Measurements from ENCODE around the gene NDUFS7. TPM values are rescaled to one million over a fixed set of nuclear protein-coding genes. Genes with fewer than 3 reads are reported as not detected.

NDUFS7 gene
- total RNA-seq, 1 donor = 21.1 TPM

DNA sequence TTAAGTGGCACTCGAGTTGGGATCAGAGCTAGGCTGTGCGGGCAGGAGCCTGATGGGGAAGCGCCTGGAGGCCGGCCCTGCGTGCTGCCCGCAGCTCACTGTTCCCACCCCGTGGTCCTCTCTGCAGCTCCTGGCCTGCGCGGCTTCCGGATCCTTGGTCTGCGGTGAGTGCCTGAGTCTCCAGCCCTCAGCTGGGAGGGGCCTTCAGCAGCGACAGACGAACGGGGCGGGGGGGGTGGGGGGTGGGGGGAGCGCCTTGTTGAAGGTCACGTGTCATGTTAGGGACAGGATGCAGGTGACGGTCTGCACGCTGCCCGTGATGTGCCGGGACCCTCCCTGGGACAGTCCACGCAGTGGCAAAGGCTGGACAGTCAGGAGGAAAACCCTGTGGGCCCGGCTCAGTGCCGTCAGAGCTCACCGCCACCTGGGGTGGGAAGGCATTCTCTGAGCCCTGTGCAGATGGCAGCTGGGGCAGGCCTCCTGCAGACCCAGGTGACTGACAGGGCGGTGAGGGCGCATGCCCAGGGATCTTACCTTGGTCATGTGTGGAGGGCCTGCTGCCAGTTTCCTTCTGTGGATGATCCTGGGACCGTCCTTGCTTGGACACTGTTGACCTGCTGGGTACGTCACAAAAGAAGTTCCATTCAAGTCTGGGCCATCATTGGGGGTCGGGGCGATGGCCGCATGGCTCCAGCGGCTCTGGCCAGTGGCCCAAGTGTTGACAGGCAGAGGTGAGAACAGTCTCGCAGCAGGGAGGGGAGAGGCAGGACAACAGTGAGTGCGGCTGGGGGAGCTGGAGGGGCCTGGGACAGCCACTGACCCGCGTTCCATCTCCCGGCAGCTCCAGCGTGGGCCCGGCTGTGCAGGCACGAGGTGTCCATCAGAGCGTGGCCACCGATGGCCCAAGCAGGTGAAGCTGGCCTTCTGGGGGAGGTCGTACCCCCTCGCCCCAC lies 4.3 kb downstream of the NDUFS7 start:
- no peaks in the 10 kb centered on the region for H3K27me3 ChIP-seq (ENCODE audit: insufficient read depth, low read length)
- no peaks in the 10 kb centered on the region for H3K9me3 ChIP-seq (ENCODE audit: low read depth, low read length)
- H3K4me1 ChIP-seq (ENCODE audit: insufficient read depth, low read length) = peaks cover 13% of the 10 kb centered on the region
- H3K4me3 ChIP-seq (ENCODE audit: low read length) = no peak overlapping the region

DNA sequence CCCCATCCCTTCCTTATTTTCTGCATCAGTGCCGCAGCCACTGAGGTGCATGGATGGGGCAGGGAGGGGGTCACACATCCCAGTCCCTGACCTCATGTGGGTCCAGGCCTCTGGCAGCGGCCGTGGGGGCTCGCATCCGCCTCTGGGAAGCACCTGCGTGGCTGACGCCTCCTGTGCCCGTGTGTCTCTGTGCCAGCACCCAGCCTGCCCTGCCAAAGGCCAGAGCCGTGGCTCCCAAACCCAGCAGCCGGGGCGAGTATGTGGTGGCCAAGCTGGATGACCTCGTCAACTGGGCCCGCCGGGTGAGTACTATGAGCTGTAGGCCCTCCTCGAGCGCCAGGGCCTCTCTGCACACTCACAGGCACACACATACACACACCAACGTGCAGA lies 4.9 kb downstream of the NDUFS7 start:
- Histone ChIP-seq H3K4me3 (ENCODE audit: low read length) (no peak overlapping the region), H3K9me3 (ENCODE audit: low read depth, low read length) (no peaks in the 10 kb centered on the region), H3K4me1 (ENCODE audit: insufficient read depth, low read length) (peaks cover 13% of the 10 kb centered on the region), H3K27me3 (ENCODE audit: insufficient read depth, low read length) (no peaks in the 10 kb centered on the region)

DNA sequence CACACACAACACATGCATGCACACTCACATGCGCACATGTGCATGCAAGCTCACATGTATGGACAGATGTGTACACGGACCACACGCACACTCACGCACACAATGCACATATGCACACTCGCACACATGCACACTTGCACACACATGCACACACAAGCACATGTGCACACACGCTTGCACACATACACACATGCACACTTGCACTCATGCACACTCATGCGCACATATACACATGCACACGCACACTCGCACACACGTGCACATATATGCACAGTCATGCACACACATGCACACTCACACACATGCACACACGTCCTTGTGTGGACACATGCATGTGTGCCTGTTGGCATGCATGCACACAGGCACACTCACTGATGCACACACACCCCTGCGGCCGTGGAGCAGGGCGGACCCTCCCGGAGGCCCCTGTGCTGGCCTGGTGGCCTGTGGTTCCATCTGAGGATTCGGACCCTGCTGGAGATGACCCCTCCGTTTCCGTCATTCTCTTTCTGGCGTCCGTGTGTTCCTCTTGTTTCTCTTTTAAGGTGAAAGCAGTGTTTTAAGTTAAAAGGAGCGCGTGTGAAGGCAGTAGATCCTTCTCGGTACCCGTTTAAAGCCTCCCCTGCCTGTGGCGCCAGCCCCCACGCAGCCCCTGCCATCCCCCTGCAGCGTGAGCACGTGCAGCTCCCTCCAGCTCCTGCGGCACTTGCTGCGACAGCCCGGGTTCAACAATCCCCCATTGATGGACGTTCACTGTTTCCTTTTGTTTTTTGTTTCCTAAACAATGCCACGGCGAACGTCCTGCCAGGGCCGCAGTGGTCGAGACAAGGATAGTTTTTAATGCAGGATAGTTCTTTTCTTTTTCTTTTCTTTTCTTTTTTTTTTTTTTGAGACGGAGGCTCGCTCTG lies 5.6 kb downstream of the NDUFS7 start:
- no peaks in the 10 kb centered on the region for H3K9me3 ChIP-seq (ENCODE audit: low read depth, low read length)
- H3K27me3 ChIP-seq (ENCODE audit: insufficient read depth, low read length) = no peaks in the 10 kb centered on the region
- no peak overlapping the region for H3K4me3 ChIP-seq (ENCODE audit: low read length)
- H3K4me1 ChIP-seq (ENCODE audit: insufficient read depth, low read length) = peaks cover 9% of the 10 kb centered on the region

DNA sequence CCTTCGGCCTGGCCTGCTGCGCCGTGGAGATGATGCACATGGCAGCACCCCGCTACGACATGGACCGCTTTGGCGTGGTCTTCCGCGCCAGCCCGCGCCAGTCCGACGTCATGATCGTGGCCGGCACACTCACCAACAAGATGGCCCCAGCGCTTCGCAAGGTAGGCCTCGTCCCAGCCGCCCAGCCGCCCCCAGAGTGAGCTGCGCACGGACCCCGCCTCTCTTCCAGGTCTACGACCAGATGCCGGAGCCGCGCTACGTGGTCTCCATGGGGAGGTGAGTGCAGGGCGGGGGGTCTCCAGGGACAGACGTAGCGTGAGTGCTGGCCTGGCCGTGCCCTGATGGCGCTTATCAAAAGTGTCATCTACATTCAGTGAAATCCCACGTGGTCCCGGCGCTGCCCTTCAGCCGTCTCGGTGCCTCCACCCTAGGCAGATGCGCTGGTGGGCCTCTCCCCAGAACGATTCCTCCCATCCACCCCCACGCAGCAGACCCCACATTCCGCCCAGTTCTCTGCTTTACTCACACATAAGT lies 7.2 kb downstream of the NDUFS7 start:
- Histone ChIP-seq H3K9me3 (ENCODE audit: low read depth, low read length) (no peaks in the 10 kb centered on the region), H3K4me3 (ENCODE audit: low read length) (no peak overlapping the region), H3K4me1 (ENCODE audit: insufficient read depth, low read length) (no peaks in the 10 kb centered on the region), H3K27me3 (ENCODE audit: insufficient read depth, low read length) (no peaks in the 10 kb centered on the region)

DNA sequence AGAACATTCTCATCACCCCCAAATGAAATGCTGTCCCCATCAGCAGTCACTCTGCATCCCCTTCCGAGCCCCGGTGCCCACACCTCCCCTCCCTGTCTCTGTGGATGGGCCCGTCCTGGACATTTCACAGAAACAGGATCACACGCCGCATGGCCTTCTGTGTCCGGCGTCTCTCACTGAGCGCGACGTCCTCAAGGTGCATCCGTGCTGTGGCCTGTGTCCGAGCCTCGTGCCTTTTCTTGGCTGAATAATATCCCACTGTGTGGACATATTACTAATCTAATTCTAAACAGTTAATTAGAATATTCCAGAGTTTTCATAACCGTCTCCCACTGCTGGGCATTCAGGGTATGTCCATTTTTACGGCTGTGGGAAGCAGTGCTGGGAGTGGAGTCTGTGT lies 8.7 kb downstream of the NDUFS7 start:
- Histone ChIP-seq H3K9me3 (ENCODE audit: low read depth, low read length) (no peaks in the 10 kb centered on the region), H3K27me3 (ENCODE audit: insufficient read depth, low read length) (no peaks in the 10 kb centered on the region), H3K4me1 (ENCODE audit: insufficient read depth, low read length) (no peaks in the 10 kb centered on the region), H3K4me3 (ENCODE audit: low read length) (no peak overlapping the region)

DNA sequence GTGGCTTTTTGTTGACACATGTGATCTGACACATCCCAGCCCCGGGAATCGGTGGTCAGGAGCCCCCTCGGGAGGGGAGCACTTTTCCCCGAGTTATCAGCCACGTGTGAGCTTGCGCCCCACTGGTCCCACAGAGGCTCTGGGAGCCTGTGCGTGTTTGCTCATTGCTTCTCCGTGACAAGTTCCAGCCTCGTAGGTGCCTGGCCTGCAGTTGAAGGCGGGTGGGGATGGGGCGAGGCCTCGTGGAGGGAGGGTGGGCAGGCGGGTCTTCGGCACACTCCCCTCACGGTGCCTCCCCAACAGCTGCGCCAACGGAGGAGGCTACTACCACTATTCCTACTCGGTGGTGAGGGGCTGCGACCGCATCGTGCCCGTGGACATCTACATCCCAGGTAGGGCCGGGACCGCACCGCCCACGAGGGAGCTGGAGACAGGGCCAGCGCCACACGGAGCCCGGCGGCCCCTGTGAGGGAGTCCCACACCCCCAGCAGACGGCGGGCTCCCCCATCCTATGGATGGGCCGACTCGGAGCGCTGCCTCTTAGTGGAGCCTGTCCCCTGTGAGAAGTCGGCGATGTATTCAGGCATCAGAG lies 9.3 kb downstream of the NDUFS7 start:
- Histone ChIP-seq H3K4me1 (ENCODE audit: insufficient read depth, low read length) (no peaks in the 10 kb centered on the region), H3K9me3 (ENCODE audit: low read depth, low read length) (no peaks in the 10 kb centered on the region), H3K27me3 (ENCODE audit: insufficient read depth, low read length) (no peaks in the 10 kb centered on the region), H3K4me3 (ENCODE audit: low read length) (no peak overlapping the region)

- Histone ChIP-seq H3K4me1 (ENCODE audit: insufficient read depth, low read length) (no peaks in the 10 kb centered on the region), H3K9me3 (ENCODE audit: low read depth, low read length) (no peaks in the 10 kb centered on the region), H3K4me3 (ENCODE audit: low read length) (no peak overlapping the region), H3K27me3 (ENCODE audit: insufficient read depth, low read length) (no peaks in the 10 kb centered on the region)
Observed at GRCh38 chr19:1393841-1394240, 10.1 kb downstream of the NDUFS7 start.

- H3K4me1 ChIP-seq (ENCODE audit: insufficient read depth, low read length) = no peaks in the 10 kb centered on the region
- H3K9me3 ChIP-seq (ENCODE audit: low read depth, low read length) = no peaks in the 10 kb centered on the region
- H3K27me3 ChIP-seq (ENCODE audit: insufficient read depth, low read length) = no peaks in the 10 kb centered on the region
- H3K4me3 ChIP-seq (ENCODE audit: low read length) = no peak overlapping the region
Observed at GRCh38 chr19:1394252-1395193, 10.8 kb downstream of the NDUFS7 start.

DNA sequence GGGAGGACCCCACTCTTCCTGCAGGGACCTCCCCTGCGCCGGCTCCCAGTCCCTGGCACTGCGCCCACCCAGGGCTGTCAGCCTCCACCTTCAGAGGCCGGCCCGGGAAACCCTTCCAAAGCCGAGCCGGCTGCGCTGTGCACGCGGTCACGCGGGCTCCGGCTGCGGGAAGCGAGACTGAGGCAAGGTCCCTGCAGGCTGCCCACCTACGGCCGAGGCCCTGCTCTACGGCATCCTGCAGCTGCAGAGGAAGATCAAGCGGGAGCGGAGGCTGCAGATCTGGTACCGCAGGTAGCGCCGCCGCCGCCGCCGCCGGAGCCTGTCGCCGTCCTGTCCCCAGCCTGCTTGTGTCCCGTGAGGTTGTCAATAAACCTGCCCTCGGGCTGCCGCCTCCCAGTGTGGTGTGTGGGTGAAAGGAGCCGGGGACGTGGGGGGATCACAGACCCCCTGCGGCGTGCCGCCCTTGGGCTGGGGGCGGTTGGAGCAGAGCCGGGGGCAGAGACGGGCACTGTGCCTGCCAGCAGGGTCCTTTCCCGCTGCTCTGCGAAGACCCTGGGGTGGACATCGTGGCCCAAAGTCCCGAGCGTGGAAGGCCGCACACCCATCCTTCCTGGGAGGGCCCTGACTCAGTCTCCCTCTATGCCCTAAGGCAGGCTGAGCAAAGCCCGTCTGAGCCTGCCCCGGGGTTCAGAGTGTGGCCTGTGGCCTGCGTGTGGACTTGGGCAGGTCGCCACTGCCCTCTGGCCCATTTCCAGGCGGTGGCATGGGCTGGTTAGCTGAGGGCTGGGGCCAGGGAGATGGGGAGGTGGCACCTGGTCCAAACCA lies 11.7 kb downstream of the NDUFS7 start:
- no peak overlapping the region for H3K4me3 ChIP-seq (ENCODE audit: low read length)
- H3K27me3 ChIP-seq (ENCODE audit: insufficient read depth, low read length) = no peaks in the 10 kb centered on the region
- no peaks in the 10 kb centered on the region for H3K9me3 ChIP-seq (ENCODE audit: low read depth, low read length)
- H3K4me1 ChIP-seq (ENCODE audit: insufficient read depth, low read length) = no peaks in the 10 kb centered on the region

- Histone ChIP-seq H3K27me3 (ENCODE audit: insufficient read depth, low read length) (no peaks in the 10 kb centered on the region), H3K4me3 (ENCODE audit: low read length) (no peak overlapping the region), H3K4me1 (ENCODE audit: insufficient read depth, low read length) (peaks cover 7% of the 10 kb centered on the region), H3K9me3 (ENCODE audit: low read depth, low read length) (no peaks in the 10 kb centered on the region)
Observed at GRCh38 chr19:1396019-1396767, 12.5 kb downstream of the NDUFS7 start.

- Histone ChIP-seq H3K27me3 (ENCODE audit: insufficient read depth, low read length) (peaks cover 2% of the 10 kb centered on the region), H3K4me3 (ENCODE audit: low read length) (no peak overlapping the region), H3K9me3 (ENCODE audit: low read depth, low read length) (no peaks in the 10 kb centered on the region), H3K4me1 (ENCODE audit: insufficient read depth, low read length) (peaks cover 13% of the 10 kb centered on the region)
Observed at GRCh38 chr19:1396768-1397679, 13.3 kb downstream of the NDUFS7 start.

DNA sequence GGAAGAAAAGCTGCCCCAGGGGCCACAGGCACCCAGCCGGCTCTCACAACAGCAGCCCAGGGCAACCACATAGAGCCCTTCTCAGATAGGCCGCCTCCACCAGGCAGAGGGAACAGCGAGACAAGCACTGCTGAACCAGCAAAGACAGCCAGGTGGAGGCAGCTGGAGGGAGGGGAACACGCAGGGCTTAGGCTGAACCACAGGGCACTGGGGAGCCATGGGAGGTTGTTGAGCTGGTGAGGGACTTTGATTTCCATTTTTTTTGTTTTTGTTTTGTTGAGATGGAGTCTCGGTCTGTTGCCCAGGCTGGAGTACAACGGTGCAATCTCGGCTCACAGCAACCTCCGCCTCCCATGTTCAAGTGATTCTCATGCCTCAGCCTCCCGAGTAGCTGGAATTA lies 14.1 kb downstream of the NDUFS7 start:
- Histone ChIP-seq H3K9me3 (ENCODE audit: low read depth, low read length) (no peaks in the 10 kb centered on the region), H3K4me3 (ENCODE audit: low read length) (no peak overlapping the region), H3K4me1 (ENCODE audit: insufficient read depth, low read length) (peaks cover 21% of the 10 kb centered on the region), H3K27me3 (ENCODE audit: insufficient read depth, low read length) (peaks cover 9% of the 10 kb centered on the region)
